ENCODE data around the gene C2CD4D.
"Not testable (repeated sequence)": the region's sequence is repeated elsewhere in the genome, so short reads cannot be mapped to it uniquely, and the experiment has no call there.

The C2CD4D gene

DNA sequence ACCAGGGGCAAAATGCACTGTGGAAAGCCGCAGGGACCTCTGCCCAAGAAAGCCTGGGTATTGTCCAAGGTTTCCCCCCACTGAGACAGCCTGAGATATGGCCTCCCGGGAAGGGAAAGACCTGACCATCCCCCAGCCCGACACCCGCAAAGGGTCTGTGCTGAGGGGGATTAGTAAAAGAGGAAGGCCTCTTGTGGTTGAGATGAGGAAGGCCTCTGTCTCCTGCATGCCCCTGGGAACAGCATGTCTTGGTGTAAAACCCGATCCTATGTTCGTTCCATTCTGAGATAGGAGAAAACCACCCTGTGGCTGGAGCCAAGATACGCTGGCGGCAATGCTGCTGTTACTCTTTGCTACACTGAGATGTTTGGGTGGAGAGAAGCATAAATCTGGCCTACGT, 33.2 kb upstream of the C2CD4D start:
- H3K27me3 ChIP-seq (ENCODE audit: insufficient read depth, low read length); H3K4me1 ChIP-seq (ENCODE audit: insufficient read depth, low read length); H3K4me3 ChIP-seq (ENCODE audit: low read length); H3K9me3 ChIP-seq (ENCODE audit: insufficient read depth, low read depth, low read length); H3K36me3 ChIP-seq (ENCODE audit: insufficient read depth, low read depth, low read length); H3K27ac ChIP-seq (ENCODE audit: low read length); H3K9ac ChIP-seq (ENCODE audit: low read depth, low read length): not testable (repeated sequence)

DNA sequence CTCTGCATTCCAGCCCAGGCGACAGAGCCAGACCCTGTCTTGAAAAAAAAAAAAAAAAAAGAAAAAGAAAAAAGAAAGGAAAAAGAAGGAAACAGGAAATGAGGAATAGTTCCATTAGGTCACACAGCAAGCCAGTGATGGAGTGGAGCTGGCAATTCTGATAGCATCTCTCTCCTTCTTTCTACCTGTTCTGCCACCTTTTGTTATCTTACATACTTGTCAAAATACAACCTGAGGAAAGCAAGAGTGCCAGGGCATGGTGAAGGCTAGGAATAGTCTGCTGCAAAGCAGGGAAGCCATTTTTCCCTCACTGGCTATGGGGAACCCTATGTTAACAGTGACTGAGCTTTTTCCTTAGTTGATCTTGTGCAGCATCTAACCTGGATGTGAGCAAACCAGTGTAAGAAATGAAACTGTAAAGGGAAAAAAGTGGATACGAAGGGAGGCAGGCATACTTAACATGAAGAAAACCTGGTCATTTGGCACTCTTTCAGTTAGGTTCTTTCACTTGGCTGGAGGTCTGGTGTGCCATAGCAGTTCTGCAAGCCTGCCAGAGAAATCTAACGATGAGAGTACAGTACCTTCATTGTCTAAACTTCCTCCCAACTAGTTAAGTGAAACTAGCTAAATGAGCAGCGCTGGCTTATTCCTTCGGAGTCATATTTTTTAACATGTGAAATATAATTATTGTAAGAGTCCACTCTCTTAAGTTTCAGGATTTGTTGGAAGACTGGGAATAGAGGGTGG, 31.8 kb upstream of the C2CD4D start:
- Histone ChIP-seq H3K36me3 (ENCODE audit: insufficient read depth, low read depth, low read length) (no peaks in the 10 kb centered on the region), H3K9me3 (ENCODE audit: insufficient read depth, low read depth, low read length) (no peaks in the 10 kb centered on the region), H3K4me3 (ENCODE audit: low read length) (no peak overlapping the region), H3K4me1 (ENCODE audit: insufficient read depth, low read length) (peaks cover 8% of the 10 kb centered on the region; the same call in 1 of the 2 replicates), H3K27me3 (ENCODE audit: insufficient read depth, low read length) (no peaks in the 10 kb centered on the region), H3K9ac (ENCODE audit: low read depth, low read length) (no peak overlapping the region), H3K27ac (ENCODE audit: low read length) (no peak overlapping the region)

DNA sequence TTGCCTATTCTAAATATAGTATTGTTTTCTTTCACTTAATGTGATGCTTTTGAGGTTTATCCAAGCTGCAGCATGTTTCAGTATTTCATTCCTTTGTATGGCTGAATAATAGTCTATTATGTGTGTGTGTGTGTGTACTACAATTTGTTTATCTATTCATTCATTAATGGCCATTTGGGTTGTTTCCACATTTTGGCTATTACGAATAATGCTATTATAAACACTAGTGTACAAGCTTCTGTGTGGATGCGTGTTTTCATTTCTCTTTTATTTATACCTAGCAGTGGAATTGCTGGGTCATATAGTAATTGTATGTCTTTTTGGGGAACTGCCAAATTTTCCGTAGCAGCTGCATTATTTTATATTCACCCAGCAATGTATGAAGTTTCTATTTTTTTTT, 28.9 kb upstream of the C2CD4D start:
- H3K27ac ChIP-seq (ENCODE audit: low read length): no peak overlapping the region
- H3K36me3 ChIP-seq (ENCODE audit: insufficient read depth, low read depth, low read length): no peaks in the 10 kb centered on the region
- H3K4me3 ChIP-seq (ENCODE audit: low read length): no peak overlapping the region
- no peak overlapping the region for H3K9ac ChIP-seq (ENCODE audit: low read depth, low read length)
- peaks cover 17% of the 10 kb centered on the region; the same call in 1 of the 2 replicates for H3K27me3 ChIP-seq (ENCODE audit: insufficient read depth, low read length)
- no peaks in the 10 kb centered on the region for H3K9me3 ChIP-seq (ENCODE audit: insufficient read depth, low read depth, low read length)
- H3K4me1 ChIP-seq (ENCODE audit: insufficient read depth, low read length): peaks cover 8% of the 10 kb centered on the region; the same call in 1 of the 2 replicates

DNA sequence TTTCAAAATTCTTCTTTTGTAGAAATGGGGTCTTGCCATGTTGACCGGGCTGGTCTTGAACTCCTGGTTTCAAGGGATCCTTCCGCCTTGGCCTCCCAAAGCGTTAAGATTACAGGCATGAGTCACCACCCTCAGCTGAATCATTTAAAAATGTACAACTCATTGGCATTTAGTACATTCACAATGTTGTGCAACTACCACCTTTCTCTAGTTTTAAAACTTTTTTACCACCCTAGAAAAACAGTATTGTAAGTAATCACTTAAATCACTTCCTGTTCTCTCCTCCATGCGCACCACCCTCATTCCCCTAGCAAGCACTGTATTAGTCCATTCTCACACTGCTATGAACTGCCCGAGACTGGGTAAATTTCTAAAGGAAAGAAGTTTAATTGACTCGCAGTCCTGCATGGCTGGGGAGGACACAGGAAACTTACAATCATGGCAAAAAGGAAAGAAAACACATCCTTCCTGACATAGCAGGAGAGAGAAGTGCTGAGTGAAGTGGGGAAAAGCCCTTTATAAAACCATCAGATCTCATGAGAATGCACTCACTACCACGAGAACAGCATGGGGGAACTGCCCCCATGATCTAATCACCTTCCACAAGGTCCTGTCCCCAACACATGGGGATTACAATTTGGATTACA, 28.3 kb upstream of the C2CD4D start:
- no peak overlapping the region for H3K4me3 ChIP-seq (ENCODE audit: low read length)
- no peak overlapping the region for H3K27ac ChIP-seq (ENCODE audit: low read length)

DNA sequence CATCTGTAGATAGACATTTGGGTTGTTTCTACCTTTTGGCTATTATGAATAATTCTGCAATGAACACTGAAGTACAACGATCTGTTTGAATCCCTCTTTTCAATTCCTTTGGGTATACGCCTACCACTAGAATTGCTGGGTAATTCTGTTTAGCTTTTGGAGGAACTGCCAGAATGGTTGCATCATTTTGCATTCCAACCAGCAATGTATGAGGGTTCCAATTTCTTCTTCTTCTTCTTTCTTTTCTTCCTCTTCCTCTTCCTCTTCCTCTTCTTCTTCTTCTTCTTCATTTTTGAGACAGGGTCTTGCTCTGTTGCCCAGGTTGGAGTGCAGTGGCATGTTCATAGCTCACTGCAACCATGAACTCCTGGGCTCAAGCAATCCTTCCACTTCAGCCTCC, 27.7 kb upstream of the C2CD4D start:
- Histone ChIP-seq H3K9ac (ENCODE audit: low read depth, low read length) (no peak overlapping the region), H3K4me1 (ENCODE audit: insufficient read depth, low read length) (peaks cover 5% of the 10 kb centered on the region; the same call in 1 of the 2 replicates), H3K27ac (ENCODE audit: low read length) (no peak overlapping the region), H3K4me3 (ENCODE audit: low read length) (no peak overlapping the region), H3K27me3 (ENCODE audit: insufficient read depth, low read length) (peaks cover 29% of the 10 kb centered on the region), H3K9me3 (ENCODE audit: insufficient read depth, low read depth, low read length) (no peaks in the 10 kb centered on the region), H3K36me3 (ENCODE audit: insufficient read depth, low read depth, low read length) (no peaks in the 10 kb centered on the region)

More for the DNA sequence above, 28.3 kb upstream of the C2CD4D start:
- peaks cover 23% of the 10 kb centered on the region for H3K27me3 ChIP-seq (ENCODE audit: insufficient read depth, low read length)
- no peaks in the 10 kb centered on the region for H3K9me3 ChIP-seq (ENCODE audit: insufficient read depth, low read depth, low read length)
- no peak overlapping the region for H3K9ac ChIP-seq (ENCODE audit: low read depth, low read length)
- peaks cover 8% of the 10 kb centered on the region; the same call in 1 of the 2 replicates for H3K4me1 ChIP-seq (ENCODE audit: insufficient read depth, low read length)
- H3K36me3 ChIP-seq (ENCODE audit: insufficient read depth, low read depth, low read length): no peaks in the 10 kb centered on the region

DNA sequence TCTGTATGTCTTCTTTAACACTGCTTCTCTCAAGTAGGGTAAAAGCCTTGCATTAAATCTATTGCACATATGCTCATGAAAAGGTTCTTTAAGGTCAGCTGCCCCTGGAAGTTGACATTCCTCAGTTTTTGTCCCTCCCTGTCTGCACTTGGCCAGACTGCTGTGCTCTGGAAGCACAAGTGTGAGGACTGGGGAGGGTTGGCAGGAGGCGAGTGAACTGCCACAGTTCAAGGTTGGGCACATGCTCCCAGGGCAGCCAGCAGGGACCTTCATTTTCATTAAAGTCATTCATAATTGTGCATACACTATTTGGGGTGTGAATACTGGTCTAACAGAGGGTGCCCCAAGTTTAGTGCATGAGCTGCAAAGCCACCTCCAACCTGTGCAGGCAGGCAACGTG, 24.8 kb upstream of the C2CD4D start:
- Histone ChIP-seq H3K9me3 (ENCODE audit: insufficient read depth, low read depth, low read length) (no peaks in the 10 kb centered on the region), H3K4me3 (ENCODE audit: low read length) (no peak overlapping the region), H3K27me3 (ENCODE audit: insufficient read depth, low read length) (peaks cover 58% of the 10 kb centered on the region), H3K36me3 (ENCODE audit: insufficient read depth, low read depth, low read length) (no peaks in the 10 kb centered on the region), H3K9ac (ENCODE audit: low read depth, low read length) (no peak overlapping the region), H3K27ac (ENCODE audit: low read length) (no peak overlapping the region), H3K4me1 (ENCODE audit: insufficient read depth, low read length) (peaks cover 13% of the 10 kb centered on the region; the same call in 1 of the 2 replicates)

DNA sequence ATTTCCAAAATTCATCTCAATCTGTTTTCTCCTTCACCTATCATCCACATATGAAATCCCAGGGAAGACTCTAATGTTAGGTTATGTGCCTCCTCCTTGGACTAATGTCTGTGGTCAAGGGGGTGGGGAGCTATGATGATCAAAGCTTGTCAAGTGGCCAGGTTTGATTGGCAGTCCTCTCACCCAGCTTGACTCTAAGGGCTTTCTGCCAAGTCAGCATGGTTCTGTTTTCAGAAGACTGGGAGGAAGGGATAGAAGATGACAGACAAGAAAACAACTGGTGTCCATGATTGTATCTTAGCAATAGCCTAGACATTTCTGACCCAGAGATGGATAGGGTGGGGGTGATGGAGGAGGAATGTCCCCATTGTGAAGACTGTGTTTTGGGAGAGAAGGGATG, 23.0 kb upstream of the C2CD4D start:
- peaks cover 13% of the 10 kb centered on the region; the same call in 1 of the 2 replicates for H3K4me1 ChIP-seq (ENCODE audit: insufficient read depth, low read length)
- no peaks in the 10 kb centered on the region for H3K36me3 ChIP-seq (ENCODE audit: insufficient read depth, low read depth, low read length)
- H3K27ac ChIP-seq (ENCODE audit: low read length): no peak overlapping the region
- H3K27me3 ChIP-seq (ENCODE audit: insufficient read depth, low read length): peaks cover 76% of the 10 kb centered on the region
- H3K9me3 ChIP-seq (ENCODE audit: insufficient read depth, low read depth, low read length): no peaks in the 10 kb centered on the region
- no peak overlapping the region for H3K9ac ChIP-seq (ENCODE audit: low read depth, low read length)
- no peak overlapping the region for H3K4me3 ChIP-seq (ENCODE audit: low read length)

DNA sequence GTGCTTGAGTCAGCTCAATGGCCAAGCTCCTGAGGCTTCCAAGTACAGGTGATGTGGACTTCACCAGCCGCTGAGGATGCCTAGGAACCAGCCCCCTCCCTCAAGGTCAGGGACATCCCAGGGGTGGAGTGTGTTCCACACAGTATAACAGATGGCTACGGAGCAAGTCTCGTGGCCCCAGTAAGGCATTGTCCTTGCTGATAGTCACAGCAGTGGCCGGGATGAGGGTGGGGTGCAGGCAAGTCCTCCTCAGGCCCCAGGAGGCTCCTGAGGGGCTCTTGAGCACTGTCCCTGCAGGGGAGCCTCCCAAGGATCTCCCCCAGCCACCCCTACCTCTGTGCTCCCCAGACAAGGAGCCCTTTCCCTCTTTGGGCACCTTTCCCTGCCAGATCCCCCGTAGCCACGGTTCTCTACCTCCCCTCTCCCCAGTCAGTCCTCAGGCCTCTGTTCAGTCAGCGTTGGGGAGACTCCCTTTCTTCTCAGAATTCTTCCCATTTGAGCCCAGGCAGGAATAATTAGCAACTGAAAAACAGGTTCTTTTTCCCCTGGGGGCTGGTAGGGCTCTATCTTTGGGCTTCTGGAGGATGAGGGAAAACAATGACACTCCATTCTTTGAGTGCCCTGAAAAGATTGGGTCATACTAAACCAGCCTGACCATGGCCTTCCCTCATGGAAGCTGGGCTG, 21.0 kb upstream of the C2CD4D start:
- Histone ChIP-seq H3K9ac (ENCODE audit: low read depth, low read length) (no peak overlapping the region), H3K4me1 (ENCODE audit: insufficient read depth, low read length) (peaks cover 13% of the 10 kb centered on the region; the same call in 1 of the 2 replicates), H3K4me3 (ENCODE audit: low read length) (peak overlapping the region; percentile 30; the same call in 1 of the 2 replicates), H3K9me3 (ENCODE audit: insufficient read depth, low read depth, low read length) (no peaks in the 10 kb centered on the region), H3K27me3 (ENCODE audit: insufficient read depth, low read length) (peaks cover 82% of the 10 kb centered on the region), H3K36me3 (ENCODE audit: insufficient read depth, low read depth, low read length) (no peaks in the 10 kb centered on the region), H3K27ac (ENCODE audit: low read length) (no peak overlapping the region)

DNA sequence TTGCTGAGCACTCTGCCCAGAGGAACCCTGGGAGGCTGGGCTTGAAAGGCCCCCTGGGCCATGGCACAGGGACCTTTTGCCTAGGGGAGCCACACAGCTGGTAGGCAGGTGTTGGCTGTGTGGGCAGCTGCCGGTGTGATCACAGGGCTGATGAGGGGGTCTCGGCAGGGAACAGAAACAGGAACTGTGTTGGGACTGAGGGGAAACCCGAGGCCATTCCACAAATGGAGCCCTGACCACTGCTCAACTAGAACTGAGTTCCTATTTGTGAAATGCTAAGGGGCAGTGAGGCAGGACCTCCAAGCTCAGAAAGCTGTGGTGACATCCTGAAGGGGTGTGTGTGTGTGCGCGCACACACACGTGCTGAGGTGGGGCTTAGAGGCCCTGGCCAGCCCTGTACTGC, 20.3 kb upstream of the C2CD4D start:
- Histone ChIP-seq H3K27ac (ENCODE audit: low read length) (no peak overlapping the region), H3K27me3 (ENCODE audit: insufficient read depth, low read length) (peaks cover 79% of the 10 kb centered on the region), H3K9ac (ENCODE audit: low read depth, low read length) (no peak overlapping the region)

DNA sequence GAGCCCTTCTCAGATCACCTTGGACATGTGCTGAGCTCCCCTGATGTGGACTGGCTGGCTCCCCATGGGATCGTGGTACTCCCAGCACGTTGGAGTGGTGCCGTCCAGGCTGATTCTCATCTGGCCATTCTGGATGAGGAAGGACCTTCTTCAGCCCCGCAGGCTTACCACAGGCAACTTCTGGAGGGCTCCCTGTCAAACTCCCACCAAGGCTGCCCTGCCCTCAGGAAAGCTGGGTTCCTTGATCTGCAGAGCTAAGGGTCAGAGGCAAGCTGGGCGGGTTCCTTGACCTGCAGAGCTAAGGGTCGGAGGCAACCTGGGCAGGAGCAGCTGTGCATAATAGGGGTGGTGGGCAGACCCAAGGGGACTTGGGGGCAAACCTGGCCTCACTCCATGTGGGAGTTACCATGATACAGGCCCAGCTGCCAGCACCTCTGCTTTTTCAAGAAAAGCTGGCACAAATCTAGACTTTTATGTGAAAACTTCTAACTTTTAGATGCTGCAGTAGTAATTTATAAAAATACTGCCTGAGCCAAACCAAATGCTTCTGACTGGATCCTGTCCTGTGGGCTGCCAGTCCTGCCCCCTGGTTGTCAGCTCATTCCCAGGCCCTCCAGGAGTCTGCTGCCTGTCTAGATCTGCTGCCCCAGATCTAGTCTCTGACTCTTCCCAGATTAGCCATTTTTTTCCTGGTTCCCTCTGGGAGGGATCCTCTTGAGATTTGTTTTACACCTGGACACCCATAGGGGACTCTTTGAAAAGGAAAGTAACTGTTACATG, 19.5 kb upstream of the C2CD4D start:
- Histone ChIP-seq H3K9ac (ENCODE audit: low read depth, low read length) (no peak overlapping the region), H3K4me1 (ENCODE audit: insufficient read depth, low read length) (peaks cover 13% of the 10 kb centered on the region; the same call in 1 of the 2 replicates), H3K36me3 (ENCODE audit: insufficient read depth, low read depth, low read length) (no peaks in the 10 kb centered on the region), H3K27me3 (ENCODE audit: insufficient read depth, low read length) (peaks cover 70% of the 10 kb centered on the region), H3K9me3 (ENCODE audit: insufficient read depth, low read depth, low read length) (no peaks in the 10 kb centered on the region), H3K4me3 (ENCODE audit: low read length) (no peak overlapping the region), H3K27ac (ENCODE audit: low read length) (no peak overlapping the region)

More for the DNA sequence above, 20.3 kb upstream of the C2CD4D start:
- H3K4me3 ChIP-seq (ENCODE audit: low read length): no peak overlapping the region
- peaks cover 13% of the 10 kb centered on the region; the same call in 1 of the 2 replicates for H3K4me1 ChIP-seq (ENCODE audit: insufficient read depth, low read length)
- no peaks in the 10 kb centered on the region for H3K9me3 ChIP-seq (ENCODE audit: insufficient read depth, low read depth, low read length)
- H3K36me3 ChIP-seq (ENCODE audit: insufficient read depth, low read depth, low read length): no peaks in the 10 kb centered on the region

DNA sequence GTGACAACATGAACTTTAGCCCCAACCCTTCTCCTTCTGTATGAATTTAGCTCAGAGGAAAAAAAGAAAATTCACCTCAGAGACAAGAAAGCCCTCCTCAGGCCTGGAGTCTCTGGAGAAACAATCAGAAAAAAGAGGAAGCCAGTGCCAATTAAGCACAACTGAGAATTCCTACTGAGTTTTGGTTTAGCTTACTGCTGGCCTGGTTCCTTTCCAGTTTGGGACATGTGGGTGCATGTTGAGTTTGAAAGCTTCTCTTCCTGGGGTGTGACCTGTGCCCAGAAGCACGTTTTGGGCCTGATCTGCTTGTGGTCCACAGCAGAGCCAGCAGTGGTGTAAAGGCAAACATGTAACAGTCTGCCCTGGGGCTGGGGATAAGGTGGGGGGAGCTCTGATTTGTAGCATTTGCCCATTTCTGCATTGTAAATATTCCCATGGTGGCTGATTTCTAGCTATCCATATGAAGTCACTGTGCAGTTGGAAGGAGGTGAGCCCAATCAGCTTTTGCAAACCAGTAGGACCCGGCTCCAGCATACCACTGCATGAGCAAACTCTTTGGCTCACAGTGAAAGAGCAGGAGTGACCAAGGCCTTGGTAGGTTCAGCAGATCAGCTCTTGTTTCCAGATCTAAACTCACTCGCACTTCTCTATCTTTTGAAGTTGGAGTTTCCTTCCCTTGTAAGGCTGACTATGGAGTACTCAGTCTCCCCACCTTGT, 18.6 kb upstream of the C2CD4D start:
- H3K4me1 ChIP-seq (ENCODE audit: insufficient read depth, low read length): peaks cover 13% of the 10 kb centered on the region; the same call in 1 of the 2 replicates
- no peak overlapping the region for H3K4me3 ChIP-seq (ENCODE audit: low read length)
- H3K27me3 ChIP-seq (ENCODE audit: insufficient read depth, low read length): peaks cover 61% of the 10 kb centered on the region
- no peak overlapping the region for H3K9ac ChIP-seq (ENCODE audit: low read depth, low read length)
- no peak overlapping the region for H3K27ac ChIP-seq (ENCODE audit: low read length)
- no peaks in the 10 kb centered on the region for H3K36me3 ChIP-seq (ENCODE audit: insufficient read depth, low read depth, low read length)
- no peaks in the 10 kb centered on the region for H3K9me3 ChIP-seq (ENCODE audit: insufficient read depth, low read depth, low read length)

All from iPS-20b (cell line).